Measurements from ENCODE around the gene SUFU. TPM values are rescaled to one million over a fixed set of nuclear protein-coding genes. Genes with fewer than 3 reads are reported as not detected.

Gene SUFU
- total and polyA plus RNA-seq, 2 donors (not counting 1 experiment from before 2014, with no cell fraction given): 4.8 to 13.3 TPM

DNA sequence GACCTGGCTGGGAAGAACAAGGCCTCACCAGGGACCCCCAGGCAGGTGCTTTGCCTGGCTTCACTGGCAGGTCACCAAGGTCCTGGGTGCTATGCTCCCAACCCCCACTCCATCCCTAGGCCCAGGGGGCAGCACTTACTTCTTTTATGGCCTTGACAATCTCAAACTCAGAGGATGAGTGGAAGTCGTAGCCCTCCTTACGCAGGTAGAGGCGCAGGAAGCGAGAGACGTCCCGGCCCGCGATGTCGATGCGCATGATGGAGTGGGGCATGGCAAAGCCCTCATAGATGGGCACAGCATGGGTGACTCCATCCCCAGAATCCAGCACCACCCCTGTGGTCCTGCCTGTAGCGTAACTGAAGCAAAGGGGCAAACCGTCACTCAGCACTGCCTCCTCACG is 19.8 kb upstream of the SUFU start:
- Histone ChIP-seq H3K27me3 (replicated peaks in 1 of 4; ENCODE audit: control extremely low read depth in 1 of 4, control insufficient read depth in 3 of 4, insufficient read depth in 4 of 4, low read length in 3 of 4) (no peaks in the 10 kb centered on the region), H3K4me1 (ENCODE audit: control insufficient read depth in 2 of 2, insufficient read depth in 2 of 2, low read length in 2 of 2) (peaks cover 0 to 3% of the 10 kb centered on the region in 2 donors), H4K20me1 (ENCODE audit: control insufficient read depth, insufficient read depth, low read length, poor library complexity, severe bottlenecking) (peaks cover 9% of the 10 kb centered on the region), H3K79me2 (ENCODE audit: control insufficient read depth, insufficient read depth, low read length) (no peaks in the 10 kb centered on the region), H3K9me3 (ENCODE audit: control extremely low read depth in 1 of 3, control insufficient read depth in 2 of 3, insufficient read depth in 1 of 3, low read length in 2 of 3) (no peaks in the 10 kb centered on the region), H3K9ac (ENCODE audit: low read length) (no peak overlapping the region), H3K4me3 (ENCODE audit: control extremely low read depth in 1 of 5, extremely low read depth in 1 of 5, insufficient read depth in 1 of 5, low read depth in 2 of 5, low read length in 4 of 5) (no peak overlapping the region), H3K4me2 (replicated peaks; ENCODE audit: low read depth, low read length, poor library complexity, severe bottlenecking) (no peak overlapping the region), H3K36me3 (replicated peaks in 1 of 2; ENCODE audit: control extremely low read depth in 1 of 2, control insufficient read depth in 1 of 2, extremely low read depth in 1 of 2, insufficient read depth in 2 of 2, low read length in 1 of 2) (peaks cover 4 to 95% of the 10 kb centered on the region in 2 experiments), H2AFZ (ENCODE audit: insufficient read depth, low read depth, low read length, poor library complexity, severe bottlenecking) (no peak overlapping the region), H3K27ac (ENCODE audit: low read length in 2 of 2) (no peak overlapping the region)
- no peak overlapping the region for H3K27ac Mint-ChIP-seq
- WGBS (ENCODE audit: insufficient coverage): 97% methylated on average over 10 of the region's 13 CpGs
- DNase-seq: no peak
- ChIA-PET POLR2A (no interaction called here), CTCF (interaction anchor here (6.4 kb wide), 1 partner anchor 254 kb away, joined by 57 read pairs; no protein-coding TSS in a partner anchor)
- no peak for TF ChIP-seq EZH2 (IDR thresholded peaks at IDR 0.05; ENCODE audit: borderline replicate concordance, insufficient read depth, low read depth, low read length, poor library complexity, severe bottlenecking)
- TF ChIP-seq, protein P1, sequence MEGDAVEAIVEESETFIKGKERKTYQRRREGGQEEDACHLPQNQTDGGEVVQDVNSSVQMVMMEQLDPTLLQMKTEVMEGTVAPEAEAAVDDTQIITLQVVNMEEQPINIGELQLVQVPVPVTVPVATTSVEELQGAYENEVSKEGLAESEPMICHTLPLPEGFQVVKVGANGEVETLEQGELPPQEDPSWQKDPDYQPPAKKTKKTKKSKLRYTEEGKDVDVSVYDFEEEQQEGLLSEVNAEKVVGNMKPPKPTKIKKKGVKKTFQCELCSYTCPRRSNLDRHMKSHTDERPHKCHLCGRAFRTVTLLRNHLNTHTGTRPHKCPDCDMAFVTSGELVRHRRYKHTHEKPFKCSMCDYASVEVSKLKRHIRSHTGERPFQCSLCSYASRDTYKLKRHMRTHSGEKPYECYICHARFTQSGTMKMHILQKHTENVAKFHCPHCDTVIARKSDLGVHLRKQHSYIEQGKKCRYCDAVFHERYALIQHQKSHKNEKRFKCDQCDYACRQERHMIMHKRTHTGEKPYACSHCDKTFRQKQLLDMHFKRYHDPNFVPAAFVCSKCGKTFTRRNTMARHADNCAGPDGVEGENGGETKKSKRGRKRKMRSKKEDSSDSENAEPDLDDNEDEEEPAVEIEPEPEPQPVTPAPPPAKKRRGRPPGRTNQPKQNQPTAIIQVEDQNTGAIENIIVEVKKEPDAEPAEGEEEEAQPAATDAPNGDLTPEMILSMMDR (IDR thresholded peaks at IDR 0.05): no peak
- H3K27me3 Mint-ChIP-seq: no peaks in the 10 kb centered on the region
- no peak overlapping the region for H3K4me3 Mint-ChIP-seq
- no peak for ATAC-seq (ENCODE audit: low read depth)
- no peaks in the 10 kb centered on the region for H3K9me3 Mint-ChIP-seq (ENCODE audit: insufficient read depth)
- peaks cover 3% of the 10 kb centered on the region for H3K4me1 Mint-ChIP-seq
- intact Hi-C loops (cut with micrococcal nuclease): no loop called here

DNA sequence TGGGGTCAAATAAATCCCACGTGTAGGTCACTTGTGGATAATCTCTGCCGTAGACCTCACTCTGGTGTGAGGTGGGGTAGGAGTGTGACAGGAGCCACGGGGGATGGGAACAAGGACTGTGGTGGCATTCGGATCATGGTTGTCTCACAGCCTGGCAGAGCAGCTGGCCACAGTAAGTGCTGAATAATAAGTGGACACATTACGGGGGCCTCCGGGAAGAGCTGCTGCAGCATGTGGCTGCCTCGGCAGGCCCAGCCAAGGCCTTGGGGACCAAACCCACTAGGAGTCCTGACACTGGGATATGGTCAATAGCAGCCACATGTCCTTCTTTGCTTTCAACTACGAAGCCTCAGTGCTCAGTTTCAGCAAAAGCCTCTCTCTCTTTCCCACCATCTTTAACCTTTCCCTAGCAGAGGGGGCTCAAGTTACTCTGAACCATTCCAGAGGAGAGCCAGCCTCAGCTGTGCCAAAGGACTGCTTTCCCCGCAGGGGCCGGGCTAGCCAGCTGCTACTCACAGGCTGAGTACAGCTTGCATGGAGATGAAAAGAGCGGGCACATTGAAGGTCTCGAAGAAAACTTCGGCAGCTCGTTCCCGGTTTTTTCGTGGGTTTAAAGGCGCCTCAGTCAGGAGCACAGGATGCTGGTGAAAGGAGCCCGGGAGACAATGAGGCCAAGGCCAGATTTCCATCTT is 18.5 kb upstream of the SUFU start:
- WGBS (ENCODE audit: insufficient coverage): 97% methylated on average over 18 of the region's 18 CpGs
- DNase-seq: no peak
- POLR2A ChIA-PET: no interaction called here
- Histone ChIP-seq H2AFZ (ENCODE audit: insufficient read depth, low read depth, low read length, poor library complexity, severe bottlenecking) (no peak overlapping the region), H3K9me3 (ENCODE audit: control extremely low read depth in 1 of 3, control insufficient read depth in 2 of 3, insufficient read depth in 1 of 3, low read length in 2 of 3) (no peaks in the 10 kb centered on the region), H3K4me1 (ENCODE audit: control insufficient read depth in 2 of 2, insufficient read depth in 2 of 2, low read length in 2 of 2) (no peaks in the 10 kb centered on the region), H3K36me3 (replicated peaks in 1 of 2; ENCODE audit: control extremely low read depth in 1 of 2, control insufficient read depth in 1 of 2, extremely low read depth in 1 of 2, insufficient read depth in 2 of 2, low read length in 1 of 2) (peaks cover 4 to 90% of the 10 kb centered on the region in 2 experiments), H3K79me2 (ENCODE audit: control insufficient read depth, insufficient read depth, low read length) (no peaks in the 10 kb centered on the region), H3K27ac (ENCODE audit: low read length in 2 of 2) (no peak overlapping the region), H3K9ac (ENCODE audit: low read length) (no peak overlapping the region), H4K20me1 (ENCODE audit: control insufficient read depth, insufficient read depth, low read length, poor library complexity, severe bottlenecking) (peaks cover 9% of the 10 kb centered on the region), H3K4me3 (ENCODE audit: control extremely low read depth in 1 of 5, extremely low read depth in 1 of 5, insufficient read depth in 1 of 5, low read depth in 2 of 5, low read length in 4 of 5) (no peak overlapping the region), H3K4me2 (replicated peaks; ENCODE audit: low read depth, low read length, poor library complexity, severe bottlenecking) (no peak overlapping the region), H3K27me3 (replicated peaks in 1 of 4; ENCODE audit: control extremely low read depth in 1 of 4, control insufficient read depth in 3 of 4, insufficient read depth in 4 of 4, low read length in 3 of 4) (no peaks in the 10 kb centered on the region)
- intact Hi-C loops (cut with micrococcal nuclease): no loop called here
- CTCF ChIA-PET: interaction anchor here (1.0 to 1.1 kb wide), 2 partner anchors 11 to 133 kb away, joined by 3 read pairs; no protein-coding TSS in a partner anchor
- Mint-ChIP-seq H3K4me1 (no peaks in the 10 kb centered on the region), H3K4me3 (no peak overlapping the region), H3K27me3 (no peaks in the 10 kb centered on the region), H3K27ac (no peak overlapping the region), H3K9me3 (ENCODE audit: insufficient read depth) (no peaks in the 10 kb centered on the region)
- no peak for ATAC-seq (ENCODE audit: low read depth)
- TF ChIP-seq EZH2 (IDR thresholded peaks at IDR 0.05; ENCODE audit: borderline replicate concordance, insufficient read depth, low read depth, low read length, poor library complexity, severe bottlenecking): no peak
- TF ChIP-seq, protein P1 (IDR thresholded peaks at IDR 0.05): no peak

All from B cell (primary cell).